HG02642 (cell line): ENCODE data around the gene PLXNA1.

ENCODE experiments used
- ATAC-seq: cut with Tn5 transposase; IDR thresholded peaks from one replicate; pipeline ENCODE4 v1.9.1; 2021; ENCODE audit warnings: mild to moderate bottlenecking; ENCODE audit not compliant: unreplicated experiment, poor library complexity

The PLXNA1 gene

GRCh38 chr3:127031845-127032244 is 48.9 kb downstream of the PLXNA1 start:
- no peak for ATAC-seq

GRCh38 chr3:127032296-127032990 is 49.5 kb downstream of the PLXNA1 start:
- no peak for ATAC-seq
